ENCODE data around the gene SPNS3. TPM values are rescaled to one million over a fixed set of nuclear protein-coding genes. Genes with fewer than 3 reads are reported as not detected.

The SPNS3 gene
- total and polyA plus RNA-seq, 8 donors: 0.55 to 1.1 (median 1.0) TPM; not detected in 1

DNA sequence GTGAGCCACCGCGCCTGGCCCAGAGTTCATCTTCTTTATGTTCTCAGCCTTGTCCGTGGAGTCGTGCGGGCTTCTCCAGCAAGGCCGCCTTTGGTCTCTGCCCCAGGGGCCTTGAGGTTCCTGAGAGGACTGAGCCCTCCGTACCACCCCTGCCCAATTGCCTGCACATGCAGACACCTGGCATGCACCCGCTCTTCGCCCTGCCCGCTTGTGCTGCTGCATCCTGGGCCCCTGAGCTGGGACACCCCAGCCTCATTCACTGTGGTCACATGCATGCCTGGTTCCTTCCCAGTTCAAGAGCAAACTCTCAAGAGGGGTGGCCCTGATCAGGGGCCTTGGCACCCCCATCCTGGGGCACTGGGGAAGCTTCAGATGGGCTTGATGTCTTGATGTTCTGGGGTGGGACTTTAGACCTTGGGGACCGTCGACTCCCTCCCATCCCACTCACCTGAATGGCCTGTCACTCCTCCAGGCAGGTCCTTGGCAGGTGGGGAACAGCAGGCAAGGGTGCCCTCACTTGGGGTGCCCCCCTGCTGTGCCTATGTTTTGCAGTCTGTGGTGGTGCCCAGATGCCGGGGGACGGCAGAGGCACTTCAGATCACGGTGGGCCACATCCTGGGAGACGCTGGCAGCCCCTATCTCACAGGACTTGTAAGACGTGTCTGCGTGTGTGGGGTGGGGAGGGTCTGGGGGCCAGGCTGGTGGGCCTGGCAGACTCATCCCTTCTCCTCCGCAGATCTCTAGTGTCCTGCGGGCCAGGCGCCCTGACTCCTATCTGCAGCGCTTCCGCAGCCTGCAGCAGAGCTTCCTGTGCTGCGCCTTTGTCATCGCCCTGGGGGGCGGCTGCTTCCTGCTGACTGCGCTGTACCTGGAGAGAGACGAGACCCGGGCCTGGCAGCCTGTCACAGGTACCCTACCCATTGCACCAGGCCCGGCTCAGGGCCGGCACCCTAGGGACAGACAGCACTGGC is 52.2 kb downstream of the SPNS3 start:
- H3K27ac ChIP-seq: no peak overlapping the region
- ATAC-seq: no peak

DNA sequence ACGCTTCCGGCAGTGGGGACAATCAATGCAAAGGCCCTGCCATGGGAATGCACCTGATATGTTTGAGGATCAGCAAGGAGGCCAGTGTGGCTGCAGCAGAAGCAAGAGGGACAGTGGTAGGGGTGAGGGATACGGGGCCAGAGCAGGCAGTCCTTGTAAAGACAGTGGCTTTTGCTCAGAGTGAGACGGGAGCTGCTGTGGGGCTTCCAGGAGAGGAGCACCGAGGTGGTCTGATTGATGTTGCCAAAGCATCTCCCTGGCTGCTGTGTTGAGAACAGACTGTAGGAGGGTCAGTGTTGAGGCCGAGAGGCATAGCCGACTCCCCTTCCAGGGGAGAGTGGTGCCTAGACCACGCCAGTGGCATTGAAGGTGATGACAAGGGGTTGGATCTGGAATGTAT is 53.6 kb downstream of the SPNS3 start:
- H3K27me3 ChIP-seq: no peaks in the 10 kb centered on the region
- no peak overlapping the region for H3K27ac ChIP-seq
- H3K36me3 ChIP-seq: no peaks in the 10 kb centered on the region
- H3K9me3 ChIP-seq: no peaks in the 10 kb centered on the region
- intact Hi-C loops (cut with DNase I): no loop called here
- ATAC-seq (no peak), DNase-seq (no peak)
- no peak overlapping the region for H3K4me3 ChIP-seq
- H3K4me1 ChIP-seq: peaks cover 5 to 24% of the 10 kb centered on the region in 2 donors
- no peak for TF ChIP-seq CTCF (IDR thresholded peaks at IDR 0.05)

More for the DNA sequence above, 52.2 kb downstream of the SPNS3 start:
- H3K9me3 ChIP-seq: no peaks in the 10 kb centered on the region
- H3K27me3 ChIP-seq: no peaks in the 10 kb centered on the region
- no peak for TF ChIP-seq CTCF (IDR thresholded peaks at IDR 0.05)
- H3K4me1 ChIP-seq: peaks cover 11 to 25% of the 10 kb centered on the region in 2 donors
- intact Hi-C loops (cut with DNase I): no loop called here
- H3K4me3 ChIP-seq: no peak overlapping the region
- DNase-seq: no peak
- no peaks in the 10 kb centered on the region for H3K36me3 ChIP-seq

GRCh38 chr17:4487820-4488716 is 54.3 kb downstream of the SPNS3 start:
- intact Hi-C loops (cut with DNase I): no loop called here
- peaks cover 5 to 31% of the 10 kb centered on the region in 2 donors for H3K4me1 ChIP-seq
- peak; percentile 3 for ATAC-seq
- no peak overlapping the region for H3K4me3 ChIP-seq
- TF ChIP-seq CTCF (IDR thresholded peaks at IDR 0.05): no peak
- H3K36me3 ChIP-seq: no peaks in the 10 kb centered on the region
- H3K27me3 ChIP-seq: no peaks in the 10 kb centered on the region
- no peak for DNase-seq
- H3K9me3 ChIP-seq: no peaks in the 10 kb centered on the region
- H3K27ac ChIP-seq: peak overlapping the region in 1 of 2 donors; percentile 70

DNA sequence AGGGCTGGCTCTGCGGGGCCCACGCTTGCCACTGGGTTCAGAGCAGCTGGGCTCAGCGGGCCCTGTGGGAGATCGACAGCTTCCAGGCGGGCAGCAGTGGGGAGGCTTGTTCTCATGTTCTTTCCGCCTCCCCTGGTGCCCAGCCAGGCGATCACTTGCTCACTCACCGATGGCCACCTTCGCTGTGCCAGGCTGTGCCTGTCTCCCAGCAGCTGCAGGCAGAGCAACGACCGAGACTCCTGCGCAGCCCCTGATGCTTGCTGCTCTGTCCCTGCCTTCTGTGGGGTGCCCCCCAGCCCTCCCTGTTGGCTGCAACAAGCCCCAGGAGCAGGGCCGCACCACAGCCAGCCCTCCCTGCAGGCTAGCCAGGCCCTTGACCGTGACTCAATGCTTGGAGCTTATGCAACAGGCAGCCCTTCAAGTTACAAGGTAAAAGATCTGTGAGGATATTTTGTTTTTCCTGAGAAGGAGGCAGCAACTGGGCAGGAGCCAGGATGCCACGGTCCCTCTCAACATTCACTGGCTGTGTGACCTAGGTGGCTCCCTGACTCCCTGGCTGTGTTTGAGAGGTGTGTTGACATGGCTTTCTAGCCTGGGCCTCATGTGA is 55.4 kb downstream of the SPNS3 start:
- ATAC-seq: peak; percentile 79
- intact Hi-C loops (cut with DNase I): no loop called here

More for the DNA sequence above, 55.4 kb downstream of the SPNS3 start:
- no peak for TF ChIP-seq CTCF (IDR thresholded peaks at IDR 0.05)
- no peaks in the 10 kb centered on the region for H3K27me3 ChIP-seq
- DNase-seq: peak in 2 of 4 donors; percentile 66 to 80
- peaks cover 5 to 26% of the 10 kb centered on the region in 2 donors for H3K4me1 ChIP-seq
- H3K27ac ChIP-seq: peak overlapping the region; percentile 48 to 70
- no peaks in the 10 kb centered on the region for H3K36me3 ChIP-seq
- no peaks in the 10 kb centered on the region for H3K9me3 ChIP-seq
- H3K4me3 ChIP-seq: no peak overlapping the region

Measured in left lung (tissue), 10 donors.